Measurements from ENCODE around the gene PAQR5.
"Not testable (repeated sequence)": the region's sequence is repeated elsewhere in the genome, so short reads cannot be mapped to it uniquely, and the experiment has no call there.

The PAQR5 gene

GRCh38 chr15:69302087-69302486, 3.4 kb downstream of the PAQR5 start:
- not testable (repeated sequence) for H3K4me3 Mint-ChIP-seq; H3K27ac Mint-ChIP-seq; ATAC-seq (replicated peaks); H3K36me3 Mint-ChIP-seq; H3K9me3 Mint-ChIP-seq; H3K4me1 Mint-ChIP-seq; DNase-seq
- H3K27me3 Mint-ChIP-seq = peaks cover 46 to 66% of the 10 kb centered on the region in 2 donors

- no peaks in the 10 kb centered on the region for H3K36me3 Mint-ChIP-seq
- H3K4me1 Mint-ChIP-seq = peaks cover 4 to 6% of the 10 kb centered on the region in 2 donors
- H3K27ac Mint-ChIP-seq = no peak overlapping the region
- no peak overlapping the region for H3K4me3 Mint-ChIP-seq
- ATAC-seq (replicated peaks) = no peak
- DNase-seq = no peak
- H3K9me3 Mint-ChIP-seq = peaks cover 0 to 2% of the 10 kb centered on the region in 2 donors
- peaks cover 46 to 65% of the 10 kb centered on the region in 2 donors for H3K27me3 Mint-ChIP-seq
These were observed 4.2 kb downstream of the PAQR5 start for GRCh38 chr15:69302929-69303328.

GRCh38 chr15:69303337-69304181, 4.8 kb downstream of the PAQR5 start:
- no peak overlapping the region for H3K27ac Mint-ChIP-seq
- H3K4me3 Mint-ChIP-seq = no peak overlapping the region
- H3K9me3 Mint-ChIP-seq = peaks cover 0 to 2% of the 10 kb centered on the region in 2 donors
- DNase-seq (no peak), ATAC-seq (replicated peaks) (no peak)
- H3K36me3 Mint-ChIP-seq = no peaks in the 10 kb centered on the region
- peaks cover 49 to 61% of the 10 kb centered on the region in 2 donors for H3K27me3 Mint-ChIP-seq
- peaks cover 3 to 6% of the 10 kb centered on the region in 2 donors for H3K4me1 Mint-ChIP-seq

GRCh38 chr15:69304182-69304545, 5.5 kb downstream of the PAQR5 start:
- Mint-ChIP-seq H3K4me1 (peaks cover 2 to 6% of the 10 kb centered on the region in 2 donors), H3K36me3 (no peaks in the 10 kb centered on the region), H3K4me3 (no peak overlapping the region), H3K9me3 (peaks cover 0 to 2% of the 10 kb centered on the region in 2 donors), H3K27ac (no peak overlapping the region), H3K27me3 (peaks cover 55 to 64% of the 10 kb centered on the region in 2 donors)
- DNase-seq = no peak
- ATAC-seq (replicated peaks) = peak in 1 of 2 donors; percentile 31

- H3K27me3 Mint-ChIP-seq = peaks cover 49 to 55% of the 10 kb centered on the region in 2 donors
- H3K4me1 Mint-ChIP-seq = no peaks in the 10 kb centered on the region
- H3K36me3 Mint-ChIP-seq = no peaks in the 10 kb centered on the region
- H3K27ac Mint-ChIP-seq = no peak overlapping the region
- peaks cover 0 to 2% of the 10 kb centered on the region in 2 donors for H3K9me3 Mint-ChIP-seq
- DNase-seq (no peak), ATAC-seq (replicated peaks) (no peak)
- H3K4me3 Mint-ChIP-seq = no peak overlapping the region
These were observed 6.7 kb downstream of the PAQR5 start for GRCh38 chr15:69305204-69305931.

GRCh38 chr15:69305933-69306568, 7.3 kb downstream of the PAQR5 start:
- Mint-ChIP-seq H3K27ac (no peak overlapping the region), H3K4me1 (no peaks in the 10 kb centered on the region), H3K36me3 (no peaks in the 10 kb centered on the region), H3K27me3 (peaks cover 44 to 49% of the 10 kb centered on the region in 2 donors), H3K9me3 (peaks cover 0 to 2% of the 10 kb centered on the region in 2 donors), H3K4me3 (no peak overlapping the region)
- DNase-seq (no peak), ATAC-seq (replicated peaks) (no peak)

- no peak for ATAC-seq (replicated peaks)
- no peaks in the 10 kb centered on the region for H3K4me1 Mint-ChIP-seq
- no peak for DNase-seq
- no peak overlapping the region for H3K4me3 Mint-ChIP-seq
- no peak overlapping the region for H3K27ac Mint-ChIP-seq
- peaks cover 0 to 2% of the 10 kb centered on the region in 2 donors for H3K9me3 Mint-ChIP-seq
- H3K36me3 Mint-ChIP-seq = no peaks in the 10 kb centered on the region
- peaks cover 29 to 33% of the 10 kb centered on the region in 2 donors for H3K27me3 Mint-ChIP-seq
These were observed 9.2 kb downstream of the PAQR5 start for GRCh38 chr15:69307939-69308338.

- no peaks in the 10 kb centered on the region for H3K36me3 Mint-ChIP-seq
- ATAC-seq (replicated peaks) (no peak), DNase-seq (no peak)
- no peak overlapping the region for H3K4me3 Mint-ChIP-seq
- peaks cover 23 to 26% of the 10 kb centered on the region in 2 donors for H3K27me3 Mint-ChIP-seq
- H3K9me3 Mint-ChIP-seq = peaks cover 0 to 2% of the 10 kb centered on the region in 2 donors
- H3K4me1 Mint-ChIP-seq = peaks cover 3 to 7% of the 10 kb centered on the region in 2 donors
- no peak overlapping the region for H3K27ac Mint-ChIP-seq
These were observed 10.2 kb downstream of the PAQR5 start for GRCh38 chr15:69308949-69309348.

GRCh38 chr15:69311319-69311721, 12.6 kb downstream of the PAQR5 start:
- Mint-ChIP-seq H3K27me3 (peaks cover 26 to 29% of the 10 kb centered on the region in 2 donors), H3K9me3 (peaks cover 0 to 2% of the 10 kb centered on the region in 2 donors), H3K4me1 (peaks cover 3 to 7% of the 10 kb centered on the region in 2 donors), H3K36me3 (no peaks in the 10 kb centered on the region), H3K4me3 (no peak overlapping the region), H3K27ac (no peak overlapping the region)
- no peak for DNase-seq
- ATAC-seq (replicated peaks) = no peak

GRCh38 chr15:69313432-69314000, 14.8 kb downstream of the PAQR5 start:
- no peak overlapping the region for H3K27ac Mint-ChIP-seq
- no peak for DNase-seq
- ATAC-seq (replicated peaks) = no peak
- H3K27me3 Mint-ChIP-seq = peaks cover 18 to 22% of the 10 kb centered on the region in 2 donors
- H3K36me3 Mint-ChIP-seq = no peaks in the 10 kb centered on the region
- H3K9me3 Mint-ChIP-seq = no peaks in the 10 kb centered on the region
- peaks cover 3 to 7% of the 10 kb centered on the region in 2 donors for H3K4me1 Mint-ChIP-seq
- no peak overlapping the region for H3K4me3 Mint-ChIP-seq

- Mint-ChIP-seq H3K4me1 (peaks cover 3 to 7% of the 10 kb centered on the region in 2 donors), H3K27ac (no peak overlapping the region), H3K9me3 (no peaks in the 10 kb centered on the region), H3K36me3 (no peaks in the 10 kb centered on the region), H3K27me3 (peaks cover 12 to 17% of the 10 kb centered on the region in 2 donors), H3K4me3 (no peak overlapping the region)
- no peak for DNase-seq
- no peak for ATAC-seq (replicated peaks)
These were observed 15.4 kb downstream of the PAQR5 start for GRCh38 chr15:69314131-69314530.

- no peak for DNase-seq
- Mint-ChIP-seq H3K9me3 (no peaks in the 10 kb centered on the region), H3K36me3 (no peaks in the 10 kb centered on the region), H3K4me1 (peaks cover 3 to 7% of the 10 kb centered on the region in 2 donors), H3K27ac (no peak overlapping the region), H3K27me3 (peaks cover 12 to 19% of the 10 kb centered on the region in 2 donors), H3K4me3 (no peak overlapping the region)
- ATAC-seq (replicated peaks) = no peak
These were observed 16.0 kb downstream of the PAQR5 start for GRCh38 chr15:69314736-69315135.

- Mint-ChIP-seq H3K27me3 (peaks cover 15 to 22% of the 10 kb centered on the region in 2 donors), H3K4me3 (no peak overlapping the region), H3K9me3 (no peaks in the 10 kb centered on the region), H3K4me1 (peaks cover 3 to 7% of the 10 kb centered on the region in 2 donors), H3K36me3 (no peaks in the 10 kb centered on the region), H3K27ac (peak overlapping the region; percentile 39)
- DNase-seq (no peak), ATAC-seq (replicated peaks) (no peak)
These were observed 16.8 kb downstream of the PAQR5 start for GRCh38 chr15:69315402-69316110.

Measured in stimulated activated naive B cell treated with anti-CD40 and anti-IgM and Interleukin-4, amounts not matched to agents 10 μg/mL and 1 μg/mL and 100 μg/mL, for 72 hours (primary cell).